ENCODE data around the gene ADIRF.
"Not testable (repeated sequence)": the region's sequence is repeated elsewhere in the genome, so short reads cannot be mapped to it uniquely, and the experiment has no call there.

The ADIRF gene
- 0 reads per million in 4 experiments for total RNA-seq

GRCh38 chr10:86968271-86968993 is at the start of gene ADIRF:
Gene ADIRF, plus strand, starts transcription at chr10:86968482. Its CDS starts 63 bp downstream, at chr10:86968545.
- no peak for DNase-seq

- no peak for DNase-seq
Measured at GRCh38 chr10:86922553-86922961, 45.7 kb upstream of the ADIRF start.

DNA sequence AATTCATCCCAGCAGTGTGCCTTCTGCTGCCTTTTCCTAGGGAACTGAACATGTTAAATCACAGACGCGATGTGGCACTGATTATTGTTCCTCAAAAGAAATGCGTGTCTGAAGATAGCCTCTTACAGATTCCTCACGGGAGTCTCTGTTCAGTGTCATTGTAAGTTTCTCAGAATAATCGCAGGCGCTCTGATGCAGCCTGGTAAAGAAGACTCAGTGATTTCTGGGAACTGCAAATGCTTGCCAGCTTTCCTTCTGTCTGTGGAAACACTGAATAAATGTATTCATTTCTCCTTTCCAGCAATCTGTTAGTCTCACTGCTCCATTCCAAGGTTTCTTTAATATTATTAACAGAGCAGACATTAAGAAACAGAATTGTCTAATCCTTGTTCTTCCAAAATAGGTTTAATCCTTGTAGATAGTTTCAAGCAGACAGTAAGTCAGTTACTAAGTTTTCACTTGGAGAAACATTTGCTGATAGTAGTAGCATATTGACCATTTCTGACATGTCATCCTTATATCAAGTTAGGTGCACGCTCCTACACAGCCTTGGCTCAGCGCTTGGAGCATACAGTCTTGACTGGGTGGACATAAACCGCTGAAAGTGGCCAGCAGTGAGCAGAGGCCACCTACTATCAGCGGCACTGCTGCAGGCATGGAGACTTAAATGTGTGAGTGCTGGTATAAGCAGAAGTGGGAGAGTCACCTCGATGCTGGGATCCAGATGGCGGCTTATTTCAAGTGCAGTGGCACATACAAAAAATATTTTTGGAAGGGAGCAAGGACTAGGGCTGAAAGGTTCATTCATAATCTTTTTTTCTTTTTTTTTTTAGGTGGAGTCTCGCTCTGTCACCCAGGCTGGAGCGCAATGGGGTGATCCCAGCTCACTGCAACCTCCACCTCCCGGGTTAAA is 38.6 kb upstream of the ADIRF start:
- no peak for DNase-seq

DNA sequence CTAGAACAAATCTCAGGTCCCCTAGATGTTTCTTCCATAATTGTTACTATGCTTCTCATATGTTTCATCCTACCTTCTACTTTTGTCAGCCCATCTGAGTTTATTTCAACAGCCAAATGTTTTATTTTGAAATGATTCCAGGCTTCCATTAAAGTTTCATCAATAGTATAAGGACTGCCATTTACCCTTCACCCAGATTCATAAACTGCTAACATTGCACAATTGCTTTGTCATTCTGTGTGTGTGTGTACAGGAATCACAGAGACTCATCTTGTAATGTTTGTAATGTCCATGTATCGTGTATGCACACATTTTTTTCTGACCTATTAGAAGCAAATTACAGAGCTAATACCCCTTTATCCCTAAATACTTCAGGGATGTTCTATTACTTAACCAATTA is 36.4 kb upstream of the ADIRF start:
- DNase-seq, result no peak

DNA sequence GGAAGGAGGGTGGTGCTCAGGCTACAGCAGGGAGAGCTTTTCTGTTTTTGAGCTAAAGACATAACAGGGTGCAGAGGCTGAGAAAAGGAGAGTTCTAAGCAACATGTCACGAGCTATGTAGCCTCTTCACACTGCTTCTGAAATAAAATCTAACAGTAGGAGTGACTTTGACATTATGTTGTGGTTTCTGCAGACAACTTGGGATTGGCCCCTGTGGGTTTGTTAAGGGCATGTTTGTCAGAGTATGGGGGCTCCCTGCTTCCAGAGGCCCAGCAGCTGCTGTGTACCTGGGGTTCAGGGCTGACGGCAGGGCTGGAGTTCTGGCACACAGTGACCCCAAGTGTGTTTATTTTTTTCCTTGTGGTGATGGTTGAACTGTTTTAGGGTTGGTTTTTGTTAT is 35.6 kb upstream of the ADIRF start:
- DNase-seq, result no peak

GRCh38 chr10:86934162-86934711 is 34.0 kb upstream of the ADIRF start:
- DNase-seq, result not testable (repeated sequence)

- no peak for DNase-seq
Measured at GRCh38 chr10:86936661-86937501, 31.4 kb upstream of the ADIRF start.

DNA sequence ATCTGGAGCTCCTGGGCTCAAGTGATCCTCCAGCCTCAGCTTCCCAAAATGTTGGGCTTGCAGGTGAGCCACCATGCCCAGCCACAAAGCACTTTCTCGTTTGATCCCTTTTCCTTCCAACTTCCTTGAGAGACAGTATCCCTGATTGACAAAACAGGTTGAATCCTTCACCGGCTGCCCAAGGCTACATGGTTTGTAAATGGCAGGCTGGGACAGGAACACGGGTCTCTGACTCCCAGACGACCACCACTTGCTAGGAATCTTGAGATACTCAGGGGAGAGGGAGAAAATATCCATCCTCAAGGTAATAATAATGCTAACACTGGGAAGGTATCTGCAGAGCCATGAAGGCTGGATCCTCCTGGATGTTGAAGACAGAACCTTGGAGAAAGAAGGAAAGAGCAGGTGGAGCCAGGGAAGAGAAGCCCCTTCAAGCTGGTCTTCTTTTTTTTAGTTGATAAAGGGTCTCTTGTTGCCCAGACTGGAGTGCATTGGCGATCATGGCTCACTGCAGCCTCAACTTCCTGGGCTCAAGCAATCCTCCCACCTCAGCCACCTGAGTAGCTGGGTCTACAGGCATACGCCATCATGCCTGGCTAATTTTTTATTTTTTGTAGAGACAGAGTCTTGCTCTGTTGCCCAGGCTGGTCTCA is 30.7 kb upstream of the ADIRF start:
- no peak for DNase-seq

- DNase-seq, result no peak
Measured at GRCh38 chr10:86938260-86938659, 30.0 kb upstream of the ADIRF start.

GRCh38 chr10:86940076-86940475 is 28.2 kb upstream of the ADIRF start:
- DNase-seq, result not testable (repeated sequence)

- DNase-seq, result no peak
Measured at GRCh38 chr10:86940677-86941076, 27.6 kb upstream of the ADIRF start.

GRCh38 chr10:86941426-86941825 is 26.9 kb upstream of the ADIRF start:
- no peak for DNase-seq

DNA sequence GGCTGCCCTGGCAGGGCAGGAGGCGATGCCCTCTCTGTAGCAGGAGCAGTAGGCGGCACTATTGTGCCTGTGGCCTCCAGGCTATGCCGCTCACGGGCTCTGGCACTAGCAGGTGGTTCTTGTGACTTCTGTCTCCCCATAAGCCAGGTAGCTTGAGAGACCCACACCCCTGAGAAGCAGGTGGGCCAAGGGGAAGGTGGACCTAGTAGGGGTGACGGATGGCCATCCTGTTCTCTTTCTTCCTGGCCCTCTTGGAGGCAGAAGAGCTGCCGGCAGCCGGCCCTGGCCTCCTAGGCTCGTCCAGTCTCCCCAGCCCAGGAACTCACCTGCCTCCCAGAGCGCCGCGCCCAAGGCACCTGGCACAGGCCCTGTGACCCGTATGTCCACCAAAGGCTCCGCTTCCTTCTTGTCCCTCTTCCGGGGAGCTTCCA is 26.3 kb upstream of the ADIRF start:
- DNase-seq, result no peak

- no peak for DNase-seq
Measured at GRCh38 chr10:86942441-86943315, 25.6 kb upstream of the ADIRF start.

- no peak for DNase-seq
Measured at GRCh38 chr10:86943316-86944030, 24.8 kb upstream of the ADIRF start.

DNA sequence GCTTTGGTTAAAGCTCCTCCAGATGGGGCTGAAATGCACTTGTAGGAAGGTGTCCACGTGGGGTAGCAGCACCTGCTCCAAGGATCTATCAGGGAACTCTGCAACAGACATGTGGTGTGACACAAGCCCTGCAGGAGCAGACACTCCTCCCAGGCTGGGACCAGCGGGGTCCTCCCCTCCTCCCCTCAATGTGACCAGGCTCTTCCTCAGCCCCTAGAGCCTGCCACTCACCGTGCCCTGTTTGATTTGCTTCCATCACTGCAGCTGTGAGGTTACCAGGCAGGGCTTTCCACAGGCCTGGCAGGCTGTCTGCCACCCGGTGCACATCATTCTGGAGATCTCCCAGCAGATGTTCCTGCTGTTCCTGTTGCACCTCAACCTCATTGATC is 24.3 kb upstream of the ADIRF start:
- DNase-seq, result no peak

GRCh38 chr10:86944471-86944870 is 23.8 kb upstream of the ADIRF start:
- DNase-seq, result no peak

GRCh38 chr10:86944907-86945306 is 23.4 kb upstream of the ADIRF start:
- DNase-seq, result no peak

GRCh38 chr10:86945361-86946212 is 22.7 kb upstream of the ADIRF start:
- no peak for DNase-seq

Data from effector CD8-positive, alpha-beta T cell (primary cell).